GM12878 (cell line): ENCODE results near the gene MEF2C. TPM values are rescaled to one million over a fixed set of nuclear protein-coding genes. Genes with fewer than 3 reads are reported as not detected.
A peak's percentile ranks its signal among the peaks of the same experiment; 100 is the strongest.

Source experiments
- BCL3 ChIP-seq: IDR thresholded peaks from 2 replicates; pipeline ENCODE4 v1.6.1; 2011; ENCODE audit warnings: borderline replicate concordance, low read depth, mild to moderate bottlenecking, moderate library complexity, low read length; ENCODE audit not compliant: insufficient read depth, poor library complexity, severe bottlenecking
- CREB1 ChIP-seq: IDR thresholded peaks from 2 replicates; pipeline ENCODE4 v1.6.1; 2012; ENCODE audit warnings: low read depth, mild to moderate bottlenecking, inconsistent platforms
- HCFC1 ChIP-seq: fragments of 150-350 bp; IDR thresholded peaks from 2 replicates; pipeline ENCODE4 v1.6.1; 2014; ENCODE audit warnings: low read length
- IKZF1 ChIP-seq: fragments of 450-650 bp; conservative IDR thresholded peaks from 2 replicates; pipeline ENCODE4 v1.6.1; 2017; ENCODE audit warnings: antibody characterized with exemption, mild to moderate bottlenecking
- MAX ChIP-seq: IDR thresholded peaks from 2 replicates; pipeline ENCODE4 v1.6.1; 2012; ENCODE audit warnings: low read depth, low read length, improper control_type of control experiment
- MLLT1 ChIP-seq: fragments of 450-650 bp; IDR thresholded peaks from 2 replicates; pipeline ENCODE4 v1.6.1; 2016; ENCODE audit warnings: mild to moderate bottlenecking
- ZBED1 ChIP-seq: IDR thresholded peaks from 2 replicates; pipeline ENCODE4 v1.6.1; 2016; ENCODE audit warnings: borderline replicate concordance
- ZNF24 ChIP-seq: fragments of 450-650 bp; IDR thresholded peaks from 2 replicates; pipeline ENCODE4 v1.6.1; 2017; ENCODE audit warnings: antibody characterized with exemption, mild to moderate bottlenecking
- ZNF592 ChIP-seq: fragments of 450-650 bp; IDR thresholded peaks from 2 replicates; pipeline ENCODE4 v1.6.1; 2017; ENCODE audit warnings: mild to moderate bottlenecking, moderate library complexity
- polyA plus RNA-seq, 11 experiments: library from polyadenylated mRNA; depleted of rRNA in 4 of 11; unstranded in 6 of 11; stranded (reverse) in 5 of 11; fragments of >200 nt; fragmentation: Nextera tagmentation in 4 of 11; fragmentation: Illumina TruSeq in 1 of 11; extraction: Ambion mirVana in 4 of 11; extraction: Trizol in 1 of 11; gene quantifications; 1 replicate in 1 of 11; 2 replicates in 10 of 11; pipeline versions ENCODE4 v1.2.1 to v1.2.3, GENCODE V29; 2011 to 2016; ENCODE audit warnings: inconsistent platforms in 2 of 11, missing spikeins in 2 of 11, low read depth in 1 of 11
- total RNA-seq, 4 experiments: library from RNA; depleted of rRNA in 3 of 4; stranded (reverse); fragments of >200 nt in 3 of 4; fragmentation: Illumina TruSeq in 1 of 4; extraction: Trizol in 1 of 4; gene quantifications; 2 replicates each; pipeline versions ENCODE4 v1.2.1 to v1.2.3, GENCODE V29; 2013 to 2021
- TF ChIP-seq, protein P1 (sequence below): fragments of 450-650 bp; formaldehyde crosslinking; IDR thresholded peaks from 2 replicates; pipeline ENCODE4 v1.5.0; 2022; ENCODE audit warnings: mild to moderate bottlenecking, missing genetic modification characterization

MEF2C gene
- total and polyA plus RNA-seq, 10 of the 15 experiments (the other 5 are each of a cell fraction or from before 2014, with no cell fraction given) = 104 to 225 (median 180) TPM

GRCh38 chr5:88732181-88732633, 150.8 kb downstream of the MEF2C start (continued):
- TF ChIP-seq, protein P1, sequence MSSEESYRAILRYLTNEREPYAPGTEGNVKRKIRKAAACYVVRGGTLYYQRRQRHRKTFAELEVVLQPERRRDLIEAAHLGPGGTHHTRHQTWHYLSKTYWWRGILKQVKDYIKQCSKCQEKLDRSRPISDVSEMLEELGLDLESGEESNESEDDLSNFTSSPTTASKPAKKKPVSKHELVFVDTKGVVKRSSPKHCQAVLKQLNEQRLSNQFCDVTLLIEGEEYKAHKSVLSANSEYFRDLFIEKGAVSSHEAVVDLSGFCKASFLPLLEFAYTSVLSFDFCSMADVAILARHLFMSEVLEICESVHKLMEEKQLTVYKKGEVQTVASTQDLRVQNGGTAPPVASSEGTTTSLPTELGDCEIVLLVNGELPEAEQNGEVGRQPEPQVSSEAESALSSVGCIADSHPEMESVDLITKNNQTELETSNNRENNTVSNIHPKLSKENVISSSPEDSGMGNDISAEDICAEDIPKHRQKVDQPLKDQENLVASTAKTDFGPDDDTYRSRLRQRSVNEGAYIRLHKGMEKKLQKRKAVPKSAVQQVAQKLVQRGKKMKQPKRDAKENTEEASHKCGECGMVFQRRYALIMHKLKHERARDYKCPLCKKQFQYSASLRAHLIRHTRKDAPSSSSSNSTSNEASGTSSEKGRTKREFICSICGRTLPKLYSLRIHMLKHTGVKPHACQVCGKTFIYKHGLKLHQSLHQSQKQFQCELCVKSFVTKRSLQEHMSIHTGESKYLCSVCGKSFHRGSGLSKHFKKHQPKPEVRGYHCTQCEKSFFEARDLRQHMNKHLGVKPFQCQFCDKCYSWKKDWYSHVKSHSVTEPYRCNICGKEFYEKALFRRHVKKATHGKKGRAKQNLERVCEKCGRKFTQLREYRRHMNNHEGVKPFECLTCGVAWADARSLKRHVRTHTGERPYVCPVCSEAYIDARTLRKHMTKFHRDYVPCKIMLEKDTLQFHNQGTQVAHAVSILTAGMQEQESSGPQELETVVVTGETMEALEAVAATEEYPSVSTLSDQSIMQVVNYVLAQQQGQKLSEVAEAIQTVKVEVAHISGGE = no peak
- peak; percentile 89 for TF ChIP-seq IKZF1
- TF ChIP-seq ZNF592 = peak; percentile 76
- no peak for TF ChIP-seq HCFC1
- TF ChIP-seq MAX = no peak
- peak; percentile 89 for TF ChIP-seq BCL3
- 0 out of 2 replicates have a peak, but pooled peaks have one; percentile 40 for TF ChIP-seq CREB1
- peak; percentile 81 for TF ChIP-seq ZNF24
- TF ChIP-seq MLLT1 = 0 out of 2 replicates have a peak, but pooled peaks have one; percentile 31
- 0 out of 2 replicates have a peak, but pooled peaks have one; percentile 24 for TF ChIP-seq ZBED1
- TF ChIP-seq, all 136 proteins: peak for 58
